ENCODE measurements around the gene ALG9.

DNA sequence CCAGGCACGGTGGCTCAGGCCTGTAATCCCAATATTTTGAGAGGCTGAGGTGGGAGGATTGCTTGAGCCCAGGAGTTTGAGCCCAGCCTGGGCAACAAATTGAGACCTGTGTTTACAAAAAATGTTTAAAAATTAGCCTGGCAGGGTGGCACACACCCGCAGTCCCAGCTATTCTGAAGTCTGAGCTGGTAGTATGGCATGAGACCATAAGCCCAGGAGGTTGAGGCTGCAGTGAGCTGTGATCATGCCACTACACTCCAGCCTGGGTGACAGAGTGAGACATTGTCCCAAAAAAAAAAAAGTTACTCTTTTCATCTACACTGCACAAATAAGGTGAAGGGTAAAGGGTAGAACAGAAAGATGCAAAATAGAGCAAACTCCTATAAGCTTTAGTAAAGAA, 82.9 kb downstream of the ALG9 start:
- TF ChIP-seq POLR2A (IDR thresholded peaks at IDR 0.05) = no peak
- TF ChIP-seq, protein P1, sequence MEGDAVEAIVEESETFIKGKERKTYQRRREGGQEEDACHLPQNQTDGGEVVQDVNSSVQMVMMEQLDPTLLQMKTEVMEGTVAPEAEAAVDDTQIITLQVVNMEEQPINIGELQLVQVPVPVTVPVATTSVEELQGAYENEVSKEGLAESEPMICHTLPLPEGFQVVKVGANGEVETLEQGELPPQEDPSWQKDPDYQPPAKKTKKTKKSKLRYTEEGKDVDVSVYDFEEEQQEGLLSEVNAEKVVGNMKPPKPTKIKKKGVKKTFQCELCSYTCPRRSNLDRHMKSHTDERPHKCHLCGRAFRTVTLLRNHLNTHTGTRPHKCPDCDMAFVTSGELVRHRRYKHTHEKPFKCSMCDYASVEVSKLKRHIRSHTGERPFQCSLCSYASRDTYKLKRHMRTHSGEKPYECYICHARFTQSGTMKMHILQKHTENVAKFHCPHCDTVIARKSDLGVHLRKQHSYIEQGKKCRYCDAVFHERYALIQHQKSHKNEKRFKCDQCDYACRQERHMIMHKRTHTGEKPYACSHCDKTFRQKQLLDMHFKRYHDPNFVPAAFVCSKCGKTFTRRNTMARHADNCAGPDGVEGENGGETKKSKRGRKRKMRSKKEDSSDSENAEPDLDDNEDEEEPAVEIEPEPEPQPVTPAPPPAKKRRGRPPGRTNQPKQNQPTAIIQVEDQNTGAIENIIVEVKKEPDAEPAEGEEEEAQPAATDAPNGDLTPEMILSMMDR (IDR thresholded peaks at IDR 0.05) = no peak
- TF ChIP-seq POLR2AphosphoS5 (IDR thresholded peaks at IDR 0.05) = no peak
